Adipocyte (in vitro differentiated cells): ENCODE data around the gene DAAM1.

Experiments
- DNase-seq: peaks from one replicate; pipeline ENCODE4 v3.0.0-alpha.2; 2015; ENCODE audit warnings: low read depth
- H3K27me3 ChIP-seq: replicated peaks from 2 replicates; pipeline ENCODE4 v1.7.0; 2013; ENCODE audit warnings: mild to moderate bottlenecking, low read length, moderate library complexity; ENCODE audit not compliant: control insufficient read depth, insufficient read depth
- H3K36me3 ChIP-seq: 2 replicates; pipeline ENCODE4 v1.7.0; 2013; ENCODE audit warnings: low read length, mild to moderate bottlenecking, moderate library complexity; ENCODE audit not compliant: control insufficient read depth, insufficient read depth, severe bottlenecking
- H3K4me1 ChIP-seq: 2 replicates; pipeline ENCODE4 v1.7.0; 2013; ENCODE audit warnings: mild to moderate bottlenecking, low read length, moderate library complexity; ENCODE audit not compliant: control insufficient read depth, insufficient read depth
- H3K4me3 ChIP-seq: 2 replicates; pipeline ENCODE4 v1.7.0; 2013; ENCODE audit warnings: mild to moderate bottlenecking, low read length, moderate library complexity
- H3K9ac ChIP-seq: 2 replicates; pipeline ENCODE4 v1.7.0; 2013; ENCODE audit warnings: mild to moderate bottlenecking, low read length, moderate library complexity
- H3K9me3 ChIP-seq: 2 replicates; pipeline ENCODE4 v1.7.0; 2013; ENCODE audit warnings: mild to moderate bottlenecking, low read length, moderate library complexity; ENCODE audit not compliant: control insufficient read depth

The DAAM1 gene

DNA sequence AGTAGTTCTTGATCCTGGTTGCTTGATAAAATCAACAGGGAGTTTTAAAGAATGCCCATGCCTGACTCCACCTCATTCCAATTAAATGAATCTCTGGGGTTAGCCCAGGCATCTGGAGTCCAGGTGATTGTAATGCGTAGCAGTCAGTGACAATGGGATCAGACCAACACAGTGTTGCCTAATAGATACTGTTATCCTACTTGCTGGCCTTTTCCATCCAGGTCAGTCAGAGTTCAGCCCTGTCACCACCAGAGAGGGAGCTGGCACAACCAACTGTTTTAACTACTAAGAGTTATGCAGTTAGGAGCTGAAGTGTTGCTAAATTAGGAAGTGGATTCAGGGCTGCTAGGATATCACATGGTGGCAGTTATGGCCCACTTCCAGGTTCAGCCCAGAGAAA lies 169.6 kb downstream of the DAAM1 start:
- Histone ChIP-seq H3K4me1 (peaks cover 62% of the 10 kb centered on the region), H3K36me3 (peaks cover 17% of the 10 kb centered on the region), H3K9ac (no peak overlapping the region), H3K4me3 (no peak overlapping the region), H3K9me3 (no peaks in the 10 kb centered on the region), H3K27me3 (no peaks in the 10 kb centered on the region)
- peak; percentile 61 for DNase-seq

- Histone ChIP-seq H3K27me3 (no peaks in the 10 kb centered on the region), H3K4me3 (no peak overlapping the region), H3K36me3 (peaks cover 17% of the 10 kb centered on the region), H3K9ac (no peak overlapping the region), H3K9me3 (no peaks in the 10 kb centered on the region), H3K4me1 (peaks cover 69% of the 10 kb centered on the region)
- no peak for DNase-seq
These were observed 170.3 kb downstream of the DAAM1 start for GRCh38 chr14:59358784-59359183.

DNA sequence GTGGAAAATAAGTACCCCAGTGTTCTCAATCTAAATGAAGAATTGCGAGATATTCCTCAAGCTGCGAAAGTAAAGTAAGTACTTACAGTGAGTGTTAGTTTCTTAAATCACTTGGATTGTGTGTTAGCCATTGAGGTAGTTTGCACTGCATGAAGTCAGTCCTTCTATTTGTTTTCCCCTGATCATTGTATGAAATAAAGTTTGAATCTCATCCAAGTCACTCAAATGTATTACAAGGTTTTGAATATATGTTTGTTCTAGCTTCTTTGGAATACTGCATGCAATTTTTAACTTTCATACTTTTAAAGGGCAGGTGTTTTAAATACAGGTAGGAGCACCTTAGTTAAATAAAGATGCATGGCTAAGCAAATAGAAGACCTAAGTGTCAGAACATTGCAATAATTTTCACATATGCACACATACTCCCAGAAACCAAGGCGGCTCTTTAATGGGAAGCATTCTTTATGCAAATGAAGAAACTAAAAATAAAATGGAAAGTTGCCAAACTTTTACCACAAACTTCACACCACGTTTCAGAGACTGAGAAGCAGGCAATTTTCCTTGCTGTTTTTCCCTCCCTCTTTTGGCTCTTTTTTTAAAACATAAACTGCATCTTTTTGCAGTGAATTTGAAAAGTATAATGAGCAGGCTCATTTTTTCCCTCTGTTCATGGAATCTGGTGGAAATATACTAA lies 171.1 kb downstream of the DAAM1 start:
- H3K27me3 ChIP-seq = no peaks in the 10 kb centered on the region
- peaks cover 24% of the 10 kb centered on the region for H3K36me3 ChIP-seq
- no peak for DNase-seq
- H3K9me3 ChIP-seq = no peaks in the 10 kb centered on the region
- peak overlapping the region; percentile 39 for H3K4me3 ChIP-seq
- peaks cover 67% of the 10 kb centered on the region for H3K4me1 ChIP-seq
- peak overlapping the region; percentile 48 for H3K9ac ChIP-seq

- DNase-seq = no peak
- Histone ChIP-seq H3K36me3 (peaks cover 28% of the 10 kb centered on the region), H3K4me3 (peak overlapping the region; percentile 39), H3K9ac (peak overlapping the region; percentile 48), H3K9me3 (no peaks in the 10 kb centered on the region), H3K4me1 (peaks cover 63% of the 10 kb centered on the region), H3K27me3 (no peaks in the 10 kb centered on the region)
These were observed 171.8 kb downstream of the DAAM1 start for GRCh38 chr14:59360233-59360632.

DNA sequence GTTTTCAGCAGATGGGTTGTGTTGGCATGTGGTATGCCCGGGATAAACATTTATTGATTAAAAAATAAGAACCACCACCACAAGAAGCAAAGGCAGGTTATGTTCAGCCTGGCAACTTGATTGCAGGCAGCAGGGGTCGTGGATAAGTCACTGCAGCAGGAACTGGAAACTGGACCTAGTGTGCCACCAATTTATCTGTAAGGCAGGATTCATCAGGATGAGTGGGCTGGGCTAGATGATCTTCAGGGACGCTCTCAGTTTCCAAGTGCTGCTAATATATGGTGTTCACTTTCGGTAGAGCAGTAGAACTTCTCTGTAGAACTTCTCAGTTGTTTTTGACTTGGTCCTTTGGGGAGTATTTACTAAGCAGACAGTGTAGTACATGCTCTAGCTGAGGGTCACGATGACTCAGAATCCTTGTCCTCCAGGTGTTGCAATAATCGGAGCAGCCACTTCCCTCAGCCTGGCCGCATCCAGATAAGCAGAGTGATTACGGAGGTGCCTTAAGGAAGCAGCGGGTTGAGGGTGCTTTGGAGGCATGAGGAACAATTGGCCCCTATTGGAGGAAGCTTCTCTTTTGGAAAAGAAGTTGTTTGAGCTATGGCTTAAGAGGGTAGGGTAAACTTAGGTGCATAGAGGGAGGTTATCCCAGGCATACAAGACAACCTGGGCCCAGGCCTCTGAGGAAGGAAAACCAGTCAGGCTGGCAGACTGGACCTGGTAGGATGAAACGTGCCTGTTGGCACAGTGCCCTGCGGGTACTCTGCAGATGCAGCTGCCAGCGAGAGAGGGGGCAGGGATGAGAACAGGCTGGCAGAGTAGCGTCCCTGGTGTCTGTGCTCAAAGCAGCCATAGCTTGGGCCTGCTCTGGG lies 172.7 kb downstream of the DAAM1 start:
- Histone ChIP-seq H3K36me3 (peaks cover 22% of the 10 kb centered on the region), H3K27me3 (no peaks in the 10 kb centered on the region), H3K4me3 (peak overlapping the region; percentile 39), H3K4me1 (peaks cover 63% of the 10 kb centered on the region), H3K9me3 (no peaks in the 10 kb centered on the region), H3K9ac (peak overlapping the region; percentile 17)
- DNase-seq = peak; percentile 54

GRCh38 chr14:59362513-59362912 lies 174.0 kb downstream of the DAAM1 start:
- H3K4me3 ChIP-seq = no peak overlapping the region
- peaks cover 62% of the 10 kb centered on the region for H3K4me1 ChIP-seq
- H3K9me3 ChIP-seq = no peaks in the 10 kb centered on the region
- H3K36me3 ChIP-seq = peaks cover 17% of the 10 kb centered on the region
- H3K27me3 ChIP-seq = no peaks in the 10 kb centered on the region
- H3K9ac ChIP-seq = no peak overlapping the region
- DNase-seq = no peak

- Histone ChIP-seq H3K4me3 (peak overlapping the region; percentile 10), H3K36me3 (peaks cover 28% of the 10 kb centered on the region), H3K27me3 (no peaks in the 10 kb centered on the region), H3K9ac (no peak overlapping the region), H3K9me3 (no peaks in the 10 kb centered on the region), H3K4me1 (peaks cover 50% of the 10 kb centered on the region)
- peak; percentile 30 for DNase-seq
These were observed 175.2 kb downstream of the DAAM1 start for GRCh38 chr14:59363531-59364226.

- H3K27me3 ChIP-seq = no peaks in the 10 kb centered on the region
- H3K36me3 ChIP-seq = peaks cover 21% of the 10 kb centered on the region
These were observed 181.8 kb downstream of the DAAM1 start for GRCh38 chr14:59370158-59370742.

DNA sequence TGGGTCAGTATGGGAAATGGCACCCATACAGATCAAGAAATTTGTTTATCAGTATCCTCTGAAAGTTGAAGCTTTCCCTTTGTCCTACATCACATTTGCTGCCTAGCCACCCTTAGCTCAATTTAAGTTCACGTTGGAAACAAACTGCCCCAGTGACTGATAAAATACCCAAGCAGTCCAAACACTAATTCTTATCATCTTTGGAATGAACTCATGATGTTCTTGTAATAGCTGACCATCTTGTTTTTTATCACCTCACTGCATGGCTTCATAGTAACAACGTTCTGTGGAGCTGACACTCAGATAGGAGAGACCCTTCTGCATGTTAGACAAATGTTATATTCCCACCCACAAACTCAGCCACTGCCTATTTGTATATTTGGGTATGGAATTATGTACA lies 183.3 kb downstream of the DAAM1 start:
- peaks cover 21% of the 10 kb centered on the region for H3K36me3 ChIP-seq
- H3K4me3 ChIP-seq = no peak overlapping the region
- peaks cover 14% of the 10 kb centered on the region for H3K4me1 ChIP-seq
- no peak for DNase-seq
- no peak overlapping the region for H3K9ac ChIP-seq
- no peaks in the 10 kb centered on the region for H3K9me3 ChIP-seq
- H3K27me3 ChIP-seq = no peaks in the 10 kb centered on the region

More at GRCh38 chr14:59370158-59370742, 181.8 kb downstream of the DAAM1 start:
- DNase-seq = no peak
- Histone ChIP-seq H3K4me1 (peaks cover 14% of the 10 kb centered on the region), H3K4me3 (no peak overlapping the region), H3K9me3 (no peaks in the 10 kb centered on the region), H3K9ac (no peak overlapping the region)

- peaks cover 11% of the 10 kb centered on the region for H3K4me1 ChIP-seq
- no peaks in the 10 kb centered on the region for H3K9me3 ChIP-seq
- DNase-seq = no peak
- H3K4me3 ChIP-seq = no peak overlapping the region
- no peak overlapping the region for H3K9ac ChIP-seq
- H3K36me3 ChIP-seq = peaks cover 2% of the 10 kb centered on the region
- H3K27me3 ChIP-seq = no peaks in the 10 kb centered on the region
These were observed 185.6 kb downstream of the DAAM1 start for GRCh38 chr14:59374048-59374447.

GRCh38 chr14:59376686-59377085 lies 188.2 kb downstream of the DAAM1 start:
- Histone ChIP-seq H3K4me1 (peaks cover 9% of the 10 kb centered on the region), H3K9ac (no peak overlapping the region), H3K9me3 (no peaks in the 10 kb centered on the region), H3K27me3 (no peaks in the 10 kb centered on the region), H3K36me3 (no peaks in the 10 kb centered on the region), H3K4me3 (no peak overlapping the region)
- no peak for DNase-seq
